Measurements from ENCODE around the gene ASXL3. TPM values are rescaled to one million over a fixed set of nuclear protein-coding genes. Genes with fewer than 3 reads are reported as not detected.

ASXL3 gene
- polyA plus RNA-seq, 3 donors = not detected

DNA sequence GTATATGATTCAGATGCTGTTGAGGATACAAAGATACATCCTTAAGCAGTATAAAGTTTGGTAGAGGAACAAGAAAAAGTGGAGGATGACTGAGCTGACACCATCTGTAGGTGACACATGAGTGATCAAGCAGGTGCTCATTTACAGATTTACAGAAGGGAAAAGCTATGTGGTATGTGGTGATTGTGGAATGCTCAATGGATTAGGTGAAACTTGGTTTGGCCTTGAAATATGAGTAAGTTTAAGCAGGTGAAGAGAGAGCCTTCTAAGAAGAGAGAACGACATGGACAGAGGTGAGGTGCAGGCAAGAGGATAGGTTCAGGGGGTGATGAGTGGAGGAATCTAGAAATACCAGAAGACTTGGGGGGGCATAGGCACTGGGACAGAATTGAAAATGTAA is 5.9 kb downstream of the ASXL3 start:
- Histone ChIP-seq H3K4me2 (replicated peaks; ENCODE audit: extremely low read depth, low read length, poor library complexity, severe bottlenecking) (no peak overlapping the region), H3K36me3 (replicated peaks in 1 of 2; ENCODE audit: control insufficient read depth in 1 of 2, insufficient read depth in 2 of 2, low read length in 2 of 2) (no peaks in the 10 kb centered on the region), H3K9me3 (replicated peaks in 1 of 2; ENCODE audit: control insufficient read depth in 1 of 2, insufficient read depth in 1 of 2, low read length in 2 of 2) (peaks cover 0 to 4% of the 10 kb centered on the region in 2 donors), H2AFZ (ENCODE audit: insufficient read depth, low read depth, low read length, poor library complexity, severe bottlenecking) (no peak overlapping the region), H3K27me3 (ENCODE audit: control insufficient read depth in 2 of 2, insufficient read depth in 2 of 2, low read length in 2 of 2) (peaks cover 14 to 29% of the 10 kb centered on the region in 2 donors), H3K4me1 (ENCODE audit: control insufficient read depth in 1 of 2, insufficient read depth in 2 of 2, low read length in 2 of 2) (no peaks in the 10 kb centered on the region), H3K4me3 (replicated peaks in 1 of 3; ENCODE audit: low read depth in 2 of 3, low read length in 3 of 3) (no peak overlapping the region), H4K20me1 (ENCODE audit: insufficient read depth, low read length) (no peaks in the 10 kb centered on the region), H3K27ac (ENCODE audit: low read depth in 1 of 2, low read length in 2 of 2) (no peak overlapping the region), H3K79me2 (ENCODE audit: insufficient read depth, low read length) (no peaks in the 10 kb centered on the region), H3K9ac (ENCODE audit: insufficient read depth, low read length, poor library complexity, severe bottlenecking) (no peak overlapping the region)
- Mint-ChIP-seq H3K27ac (no peak overlapping the region), H3K9me3 (peaks cover 0 to 2% (median 0%) of the 10 kb centered on the region in 7 donors), H3K27me3 (ENCODE audit: low read depth in 3 of 3) (peaks cover 5 to 8% (median 7%) of the 10 kb centered on the region in 3 donors), H3K36me3 (no peaks in the 10 kb centered on the region), H3K4me1 (no peaks in the 10 kb centered on the region), H3K4me3 (no peak overlapping the region)
- intact Hi-C loops (cut with micrococcal nuclease) = no loop called here
- 73% methylated on average over 1 of the region's 1 CpG for WGBS (ENCODE audit: insufficient coverage)
- no peak for DNase-seq
- TF ChIP-seq, protein P1, sequence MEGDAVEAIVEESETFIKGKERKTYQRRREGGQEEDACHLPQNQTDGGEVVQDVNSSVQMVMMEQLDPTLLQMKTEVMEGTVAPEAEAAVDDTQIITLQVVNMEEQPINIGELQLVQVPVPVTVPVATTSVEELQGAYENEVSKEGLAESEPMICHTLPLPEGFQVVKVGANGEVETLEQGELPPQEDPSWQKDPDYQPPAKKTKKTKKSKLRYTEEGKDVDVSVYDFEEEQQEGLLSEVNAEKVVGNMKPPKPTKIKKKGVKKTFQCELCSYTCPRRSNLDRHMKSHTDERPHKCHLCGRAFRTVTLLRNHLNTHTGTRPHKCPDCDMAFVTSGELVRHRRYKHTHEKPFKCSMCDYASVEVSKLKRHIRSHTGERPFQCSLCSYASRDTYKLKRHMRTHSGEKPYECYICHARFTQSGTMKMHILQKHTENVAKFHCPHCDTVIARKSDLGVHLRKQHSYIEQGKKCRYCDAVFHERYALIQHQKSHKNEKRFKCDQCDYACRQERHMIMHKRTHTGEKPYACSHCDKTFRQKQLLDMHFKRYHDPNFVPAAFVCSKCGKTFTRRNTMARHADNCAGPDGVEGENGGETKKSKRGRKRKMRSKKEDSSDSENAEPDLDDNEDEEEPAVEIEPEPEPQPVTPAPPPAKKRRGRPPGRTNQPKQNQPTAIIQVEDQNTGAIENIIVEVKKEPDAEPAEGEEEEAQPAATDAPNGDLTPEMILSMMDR (IDR thresholded peaks at IDR 0.05) = no peak

GRCh38 chr18:33584548-33585430 is 6.8 kb downstream of the ASXL3 start:
- H3K9me3 ChIP-seq (replicated peaks in 1 of 2; ENCODE audit: control insufficient read depth in 1 of 2, insufficient read depth in 1 of 2, low read length in 2 of 2) = no peaks in the 10 kb centered on the region
- no peak overlapping the region for H2AFZ ChIP-seq (ENCODE audit: insufficient read depth, low read depth, low read length, poor library complexity, severe bottlenecking)
- TF ChIP-seq, protein P1 (IDR thresholded peaks at IDR 0.05) = no peak
- H3K79me2 ChIP-seq (ENCODE audit: insufficient read depth, low read length) = no peaks in the 10 kb centered on the region
- peaks cover 5 to 20% of the 10 kb centered on the region in 2 donors for H3K27me3 ChIP-seq (ENCODE audit: control insufficient read depth in 2 of 2, insufficient read depth in 2 of 2, low read length in 2 of 2)
- H3K27ac Mint-ChIP-seq = no peak overlapping the region
- H3K4me2 ChIP-seq (replicated peaks; ENCODE audit: extremely low read depth, low read length, poor library complexity, severe bottlenecking) = no peak overlapping the region
- no peaks in the 10 kb centered on the region for H3K4me1 ChIP-seq (ENCODE audit: control insufficient read depth in 1 of 2, insufficient read depth in 2 of 2, low read length in 2 of 2)
- H4K20me1 ChIP-seq (ENCODE audit: insufficient read depth, low read length) = no peaks in the 10 kb centered on the region
- H3K4me3 Mint-ChIP-seq = no peak overlapping the region
- H3K4me1 Mint-ChIP-seq = no peaks in the 10 kb centered on the region
- WGBS (ENCODE audit: insufficient coverage) = no CpG with 5 or more reads among the region's 3 CpGs
- peaks cover 5 to 8% (median 7%) of the 10 kb centered on the region in 3 donors for H3K27me3 Mint-ChIP-seq (ENCODE audit: low read depth in 3 of 3)
- no peak overlapping the region for H3K9ac ChIP-seq (ENCODE audit: insufficient read depth, low read length, poor library complexity, severe bottlenecking)
- no peak for DNase-seq
- peaks cover 0 to 2% (median 0%) of the 10 kb centered on the region in 7 donors for H3K9me3 Mint-ChIP-seq
- no peaks in the 10 kb centered on the region for H3K36me3 ChIP-seq (replicated peaks in 1 of 2; ENCODE audit: control insufficient read depth in 1 of 2, insufficient read depth in 2 of 2, low read length in 2 of 2)
- no peak overlapping the region for H3K27ac ChIP-seq (ENCODE audit: low read depth in 1 of 2, low read length in 2 of 2)
- no peaks in the 10 kb centered on the region for H3K36me3 Mint-ChIP-seq
- H3K4me3 ChIP-seq (replicated peaks in 1 of 3; ENCODE audit: low read depth in 2 of 3, low read length in 3 of 3) = no peak overlapping the region
- intact Hi-C loops (cut with micrococcal nuclease) = no loop called here
